Measurements from ENCODE around the gene SLC29A4.
"Not testable (repeated sequence)": the region's sequence is repeated elsewhere in the genome, so short reads cannot be mapped to it uniquely, and the experiment has no call there.

SLC29A4 gene

GRCh38 chr7:5282543-5283316 is at the start of gene SLC29A4:
TSS of gene SLC29A4 (plus strand) at chr7:5282943. CDS start at chr7:5287817, 4,874 bp downstream.
- peak; percentile 28 for DNase-seq

GRCh38 chr7:5234852-5235831 is 47.6 kb upstream of the SLC29A4 start:
- DNase-seq = no peak

GRCh38 chr7:5237286-5237685 is 45.5 kb upstream of the SLC29A4 start:
- no peak for DNase-seq

GRCh38 chr7:5238500-5238899 is 44.2 kb upstream of the SLC29A4 start:
- no peak for DNase-seq

GRCh38 chr7:5243261-5243660 is 39.5 kb upstream of the SLC29A4 start:
- DNase-seq = no peak

- DNase-seq = no peak
Observed at GRCh38 chr7:5248201-5248885, 34.4 kb upstream of the SLC29A4 start.

- DNase-seq = not testable (repeated sequence)
Observed at GRCh38 chr7:5250787-5251186, 32.0 kb upstream of the SLC29A4 start.

- not testable (repeated sequence) for DNase-seq
Observed at GRCh38 chr7:5253529-5253928, 29.2 kb upstream of the SLC29A4 start.

- not testable (repeated sequence) for DNase-seq
Observed at GRCh38 chr7:5254371-5254770, 28.4 kb upstream of the SLC29A4 start.

GRCh38 chr7:5255832-5256231 is 26.9 kb upstream of the SLC29A4 start:
- no peak for DNase-seq

- not testable (repeated sequence) for DNase-seq
Observed at GRCh38 chr7:5260530-5261068, 22.1 kb upstream of the SLC29A4 start.

GRCh38 chr7:5263066-5263465 is 19.7 kb upstream of the SLC29A4 start:
- not testable (repeated sequence) for DNase-seq

GRCh38 chr7:5265320-5266190 is 17.2 kb upstream of the SLC29A4 start:
- DNase-seq = no peak

GRCh38 chr7:5266191-5267028 is 16.3 kb upstream of the SLC29A4 start:
- no peak for DNase-seq

- DNase-seq = not testable (repeated sequence)
Observed at GRCh38 chr7:5267829-5268228, 14.9 kb upstream of the SLC29A4 start.

GRCh38 chr7:5269992-5270657 is 12.6 kb upstream of the SLC29A4 start:
- not testable (repeated sequence) for DNase-seq

GRCh38 chr7:5270788-5271187 is 12.0 kb upstream of the SLC29A4 start:
- no peak for DNase-seq

GRCh38 chr7:5273831-5274405 is 8.8 kb upstream of the SLC29A4 start:
- DNase-seq = not testable (repeated sequence)

GRCh38 chr7:5274441-5274840 is 8.3 kb upstream of the SLC29A4 start:
- DNase-seq = no peak

GRCh38 chr7:5274985-5275431 is 7.7 kb upstream of the SLC29A4 start:
- not testable (repeated sequence) for DNase-seq
